Trophoblast cell (in vitro differentiated cells and primary cell): ENCODE data around the gene RPEL1.
A peak's percentile ranks its signal among the peaks of the same experiment; 100 is the strongest.

Experiments used
- DNase-seq, 2 donors: peaks; one replicate each; pipeline ENCODE4 v3.0.0-alpha.2; 2016
- H2AFZ ChIP-seq: 2 replicates; pipeline ENCODE4 v1.6.1; 2013; ENCODE audit warnings: low read length, moderate library complexity, mild to moderate bottlenecking; ENCODE audit not compliant: insufficient read depth, poor library complexity
- H2AK5ac ChIP-seq: 2 replicates; pipeline ENCODE4 v1.6.1; 2013; ENCODE audit warnings: mild to moderate bottlenecking, low read length
- H2BK120ac ChIP-seq: 2 replicates; pipeline ENCODE4 v1.6.1; 2013; ENCODE audit warnings: low read length, mild to moderate bottlenecking, moderate library complexity; ENCODE audit not compliant: insufficient read depth, poor library complexity
- H2BK12ac ChIP-seq: 2 replicates; pipeline ENCODE4 v1.6.1; 2013; ENCODE audit warnings: mild to moderate bottlenecking, low read length, moderate library complexity
- H2BK5ac ChIP-seq: 2 replicates; pipeline ENCODE4 v1.6.1; 2013; ENCODE audit warnings: low read length, low read depth, moderate library complexity, mild to moderate bottlenecking; ENCODE audit not compliant: poor library complexity
- H3K14ac ChIP-seq: 2 replicates; pipeline ENCODE4 v1.6.1; 2013; ENCODE audit warnings: mild to moderate bottlenecking, low read length
- H3K18ac ChIP-seq: 2 replicates; pipeline ENCODE4 v1.6.1; 2013; ENCODE audit warnings: mild to moderate bottlenecking, low read length
- H3K23ac ChIP-seq: 2 replicates; pipeline ENCODE4 v1.6.1; 2013; ENCODE audit warnings: low read length
- H3K27ac ChIP-seq: 2 replicates; pipeline ENCODE4 v1.5.1; 2013; ENCODE audit warnings: low read depth, mild to moderate bottlenecking, inconsistent platforms, low read length, moderate library complexity
- H3K27me3 ChIP-seq: 2 replicates; pipeline ENCODE4 v1.6.1; 2013; ENCODE audit warnings: inconsistent platforms, mild to moderate bottlenecking, low read length, moderate library complexity; ENCODE audit not compliant: insufficient read depth
- H3K36me3 ChIP-seq, 2 experiments: 1 replicate in 1 of 2; 2 replicates in 1 of 2; pipeline ENCODE4 v1.6.1; 2013; ENCODE audit warnings: low read length in 2 of 2, mild to moderate bottlenecking in 2 of 2, moderate library complexity in 1 of 2; ENCODE audit not compliant: insufficient read depth in 2 of 2, control insufficient read depth in 1 of 2
- H3K4ac ChIP-seq: 2 replicates; pipeline ENCODE4 v1.6.1; 2013; ENCODE audit warnings: low read depth, mild to moderate bottlenecking, low read length, moderate library complexity
- H3K4me1 ChIP-seq, 2 experiments: 1 replicate in 1 of 2; 2 replicates in 1 of 2; pipeline ENCODE4 v1.6.1; 2013; ENCODE audit warnings: low read length in 2 of 2, mild to moderate bottlenecking in 2 of 2, moderate library complexity in 1 of 2; ENCODE audit not compliant: insufficient read depth in 2 of 2, control insufficient read depth in 1 of 2
- H3K4me2 ChIP-seq: 2 replicates; pipeline ENCODE4 v1.6.1; 2013; ENCODE audit warnings: inconsistent platforms, mild to moderate bottlenecking, low read length, moderate library complexity
- H3K4me3 ChIP-seq: 2 replicates; pipeline ENCODE4 v1.5.1; 2013; ENCODE audit warnings: mild to moderate bottlenecking, low read depth, low read length, inconsistent platforms
- H3K79me1 ChIP-seq: one replicate; pipeline ENCODE4 v1.6.1; 2013; ENCODE audit warnings: low read length
- H3K79me2 ChIP-seq: 2 replicates; pipeline ENCODE4 v1.6.1; 2013; ENCODE audit warnings: low read length, mild to moderate bottlenecking; ENCODE audit not compliant: control insufficient read depth, insufficient read depth, poor library complexity
- H3K9ac ChIP-seq: 2 replicates; pipeline ENCODE4 v1.6.1; 2013; ENCODE audit warnings: mild to moderate bottlenecking, low read length
- H3K9me3 ChIP-seq: 2 replicates; pipeline ENCODE4 v1.6.1; 2013; ENCODE audit warnings: low read depth, mild to moderate bottlenecking, control low read depth, inconsistent platforms, low read length; ENCODE audit not compliant: insufficient read depth
- H4K12ac ChIP-seq: 2 replicates; pipeline ENCODE4 v1.6.1; 2013; ENCODE audit warnings: low read depth, mild to moderate bottlenecking, low read length, moderate library complexity
- H4K8ac ChIP-seq: 2 replicates; pipeline ENCODE4 v1.6.1; 2013; ENCODE audit warnings: low read depth, mild to moderate bottlenecking, low read length, moderate library complexity
- H4K91ac ChIP-seq: one replicate; pipeline ENCODE4 v1.6.1; 2013; ENCODE audit warnings: low read depth, mild to moderate bottlenecking, low read length, moderate library complexity
- WGBS: extraction: QIAGEN DNeasy Blood & Tissue Kit; methylation state at CpG from one replicate; pipeline ENCODE4 v1.1.7; 2013; ENCODE audit warnings: missing lambda C conversion rate; ENCODE audit not compliant: insufficient read length, insufficient coverage; ENCODE audit errors: extremely low coverage; 5-methylcytosine and 5-hydroxymethylcytosine counted together

Gene RPEL1

GRCh38 chr10:103238506-103239252 lies 7.0 kb upstream of the RPEL1 start:
- no peaks in the 10 kb centered on the region for H3K36me3 ChIP-seq
- peak overlapping the region; percentile 29 for H3K18ac ChIP-seq
- H4K12ac ChIP-seq = peak overlapping the region; percentile 52
- H3K9ac ChIP-seq = no peak overlapping the region
- H3K4ac ChIP-seq = peak overlapping the region; percentile 9
- H4K91ac ChIP-seq = peak overlapping the region; percentile 41
- H3K79me2 ChIP-seq = no peaks in the 10 kb centered on the region
- DNase-seq = peak; percentile 96 to 98
- H3K4me2 ChIP-seq = peak overlapping the region; percentile 2
- H2BK120ac ChIP-seq = peak overlapping the region; percentile 86
- peaks cover 30% of the 10 kb centered on the region for H3K79me1 ChIP-seq
- peak overlapping the region; percentile 9 for H2AK5ac ChIP-seq
- H2BK12ac ChIP-seq = peak overlapping the region; percentile 75
- H2AFZ ChIP-seq = peak overlapping the region; percentile 56
- H3K4me3 ChIP-seq = no peak overlapping the region
- H3K14ac ChIP-seq = peak overlapping the region; percentile 76
- WGBS = no CpG with 5 or more reads among the region's 11 CpGs
- peak overlapping the region; percentile 57 for H4K8ac ChIP-seq
- peaks cover 23 to 25% of the 10 kb centered on the region in 2 experiments for H3K4me1 ChIP-seq
- no peaks in the 10 kb centered on the region for H3K9me3 ChIP-seq
- no peak overlapping the region for H3K23ac ChIP-seq
- H2BK5ac ChIP-seq = peak overlapping the region; percentile 45
- H3K27ac ChIP-seq = peak overlapping the region; percentile 77
- H3K27me3 ChIP-seq = no peaks in the 10 kb centered on the region

GRCh38 chr10:103241262-103242011 lies 4.2 kb upstream of the RPEL1 start:
- Histone ChIP-seq H2AK5ac (peak overlapping the region; percentile 82), H2BK12ac (peak overlapping the region; percentile 88), H2BK5ac (peak overlapping the region; percentile 74), H2BK120ac (peak overlapping the region; percentile 79), H3K79me1 (peaks cover 28% of the 10 kb centered on the region), H3K27me3 (no peaks in the 10 kb centered on the region), H3K18ac (peak overlapping the region; percentile 44), H3K4me3 (no peak overlapping the region), H3K14ac (peak overlapping the region; percentile 92), H2AFZ (peak overlapping the region; percentile 12), H4K12ac (peak overlapping the region; percentile 80), H3K23ac (no peak overlapping the region), H3K9me3 (no peaks in the 10 kb centered on the region), H3K9ac (no peak overlapping the region), H3K4me2 (peak overlapping the region; percentile 40), H3K4me1 (peaks cover 23 to 25% of the 10 kb centered on the region in 2 experiments), H4K8ac (peak overlapping the region; percentile 84), H3K4ac (peak overlapping the region; percentile 52), H3K27ac (peak overlapping the region; percentile 86), H4K91ac (peak overlapping the region; percentile 96), H3K79me2 (no peaks in the 10 kb centered on the region), H3K36me3 (no peaks in the 10 kb centered on the region)
- DNase-seq = peak; percentile 72 to 88
- WGBS = no CpG with 5 or more reads among the region's 7 CpGs

- Histone ChIP-seq H2BK12ac (no peak overlapping the region), H3K4me2 (no peak overlapping the region), H3K23ac (no peak overlapping the region), H2BK120ac (no peak overlapping the region), H3K27me3 (no peaks in the 10 kb centered on the region), H4K91ac (no peak overlapping the region), H2AFZ (no peak overlapping the region), H3K79me1 (peaks cover 17% of the 10 kb centered on the region), H3K9me3 (no peaks in the 10 kb centered on the region), H3K4me3 (no peak overlapping the region), H4K8ac (no peak overlapping the region), H3K36me3 (no peaks in the 10 kb centered on the region), H2AK5ac (no peak overlapping the region), H3K4ac (no peak overlapping the region), H2BK5ac (no peak overlapping the region), H4K12ac (no peak overlapping the region), H3K9ac (no peak overlapping the region), H3K18ac (no peak overlapping the region), H3K27ac (no peak overlapping the region), H3K14ac (no peak overlapping the region), H3K79me2 (no peaks in the 10 kb centered on the region), H3K4me1 (peaks cover 17 to 18% of the 10 kb centered on the region in 2 experiments)
- no CpG with 5 or more reads among the region's 9 CpGs for WGBS
- DNase-seq = peak; percentile 60 to 90
These were observed 918 bp upstream of the RPEL1 start for GRCh38 chr10:103244666-103245271.

GRCh38 chr10:103246324-103246723 lies 637 bp downstream of the RPEL1 start:
- Histone ChIP-seq H3K27me3 (no peaks in the 10 kb centered on the region), H3K4me2 (no peak overlapping the region), H3K4me3 (no peak overlapping the region), H3K79me1 (peaks cover 6% of the 10 kb centered on the region), H3K4me1 (peaks cover 5 to 6% of the 10 kb centered on the region in 2 experiments), H3K4ac (no peak overlapping the region), H3K14ac (no peak overlapping the region), H4K8ac (no peak overlapping the region), H3K9ac (no peak overlapping the region), H2BK12ac (no peak overlapping the region), H2BK5ac (no peak overlapping the region), H3K79me2 (no peaks in the 10 kb centered on the region), H3K27ac (no peak overlapping the region), H3K9me3 (peaks cover 6% of the 10 kb centered on the region), H4K12ac (no peak overlapping the region), H3K18ac (no peak overlapping the region), H2BK120ac (no peak overlapping the region), H4K91ac (no peak overlapping the region), H3K36me3 (no peaks in the 10 kb centered on the region), H3K23ac (no peak overlapping the region), H2AK5ac (no peak overlapping the region), H2AFZ (no peak overlapping the region)
- WGBS = no CpG with 5 or more reads among the region's 4 CpGs
- no peak for DNase-seq
